ENCODE data around the gene RPL35.

The RPL35 gene

DNA sequence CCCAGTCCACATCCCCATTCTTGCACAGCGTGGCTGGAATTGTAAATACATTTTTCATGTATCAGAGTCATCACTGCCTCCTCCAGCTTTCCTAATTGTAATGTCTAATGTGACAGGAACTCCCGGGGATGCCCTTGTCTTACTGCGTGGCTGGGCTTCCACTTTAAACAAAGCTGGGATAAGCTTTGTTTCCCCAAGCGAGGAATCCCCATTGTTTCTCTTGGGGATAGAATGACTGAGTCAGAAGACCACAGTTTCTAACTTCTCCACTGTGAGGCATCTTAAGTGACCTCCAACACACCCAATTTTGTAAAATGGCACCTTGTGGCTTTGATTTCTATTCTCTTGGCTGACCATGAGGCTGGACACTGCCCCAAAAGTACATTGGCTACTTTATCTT is 22.6 kb upstream of the RPL35 start:
- H3K4me3 ChIP-seq (ENCODE audit: low read length) = no peak overlapping the region
- TF ChIP-seq, protein P1, sequence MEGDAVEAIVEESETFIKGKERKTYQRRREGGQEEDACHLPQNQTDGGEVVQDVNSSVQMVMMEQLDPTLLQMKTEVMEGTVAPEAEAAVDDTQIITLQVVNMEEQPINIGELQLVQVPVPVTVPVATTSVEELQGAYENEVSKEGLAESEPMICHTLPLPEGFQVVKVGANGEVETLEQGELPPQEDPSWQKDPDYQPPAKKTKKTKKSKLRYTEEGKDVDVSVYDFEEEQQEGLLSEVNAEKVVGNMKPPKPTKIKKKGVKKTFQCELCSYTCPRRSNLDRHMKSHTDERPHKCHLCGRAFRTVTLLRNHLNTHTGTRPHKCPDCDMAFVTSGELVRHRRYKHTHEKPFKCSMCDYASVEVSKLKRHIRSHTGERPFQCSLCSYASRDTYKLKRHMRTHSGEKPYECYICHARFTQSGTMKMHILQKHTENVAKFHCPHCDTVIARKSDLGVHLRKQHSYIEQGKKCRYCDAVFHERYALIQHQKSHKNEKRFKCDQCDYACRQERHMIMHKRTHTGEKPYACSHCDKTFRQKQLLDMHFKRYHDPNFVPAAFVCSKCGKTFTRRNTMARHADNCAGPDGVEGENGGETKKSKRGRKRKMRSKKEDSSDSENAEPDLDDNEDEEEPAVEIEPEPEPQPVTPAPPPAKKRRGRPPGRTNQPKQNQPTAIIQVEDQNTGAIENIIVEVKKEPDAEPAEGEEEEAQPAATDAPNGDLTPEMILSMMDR (conservative IDR thresholded peaks at IDR 0.05; ENCODE audit: low read depth, low read length) = no peak
- no peak for DNase-seq (ENCODE audit: low read depth)

DNA sequence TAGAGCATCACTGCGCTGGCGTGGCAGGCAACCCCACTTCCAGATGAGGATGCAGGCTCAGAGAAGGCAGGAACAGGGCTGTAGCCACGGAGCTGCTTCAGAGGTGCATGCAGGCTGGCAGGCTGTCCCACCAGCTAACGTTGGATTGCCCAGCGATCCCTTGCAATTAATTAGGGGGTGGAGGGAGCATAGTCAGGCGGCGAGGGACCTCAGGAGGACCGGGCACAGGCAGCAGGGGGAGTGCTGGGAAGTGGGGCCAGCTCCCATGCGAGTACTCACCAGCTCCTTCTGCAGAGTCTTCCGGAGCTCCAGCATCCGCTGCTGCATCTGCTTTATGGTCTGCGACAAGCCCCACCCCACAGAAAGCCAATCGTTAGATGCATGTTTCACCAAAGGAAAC is 20.5 kb upstream of the RPL35 start:
- TF ChIP-seq, protein P1 (conservative IDR thresholded peaks at IDR 0.05; ENCODE audit: low read depth, low read length) = no peak

DNA sequence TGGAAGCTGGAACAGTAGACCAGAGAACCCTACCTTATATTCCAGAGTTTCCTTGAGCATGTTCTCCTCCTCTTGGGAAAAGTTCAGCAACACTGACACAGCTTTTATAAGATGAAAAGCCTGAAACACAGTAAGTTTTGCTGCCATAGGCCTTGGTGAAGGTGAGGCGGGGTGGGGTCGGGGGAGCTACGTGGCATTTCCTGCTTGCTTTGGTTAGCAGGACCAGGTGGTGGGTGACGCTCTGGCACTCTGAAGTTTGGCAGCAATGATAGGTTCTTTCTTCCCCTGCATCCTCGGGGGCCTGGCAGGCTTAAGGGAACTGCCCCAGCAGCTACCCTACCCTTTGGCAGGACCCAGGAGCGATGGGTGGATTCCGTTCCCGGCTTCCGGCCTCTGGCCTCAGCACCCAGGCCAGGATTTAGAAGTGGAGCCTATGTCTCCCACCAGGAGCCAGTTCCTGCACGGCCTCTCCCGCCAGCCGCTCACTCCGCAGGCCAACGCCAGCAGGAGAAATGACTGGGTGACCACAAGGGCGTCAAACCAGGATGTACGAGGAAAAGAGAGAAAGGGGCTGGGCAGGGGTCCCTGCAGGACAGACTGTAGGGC is 19.5 kb upstream of the RPL35 start:
- no peak overlapping the region for H3K4me3 ChIP-seq (ENCODE audit: low read length)
- TF ChIP-seq, protein P1 (conservative IDR thresholded peaks at IDR 0.05; ENCODE audit: low read depth, low read length) = no peak
- DNase-seq (ENCODE audit: low read depth) = no peak

More for the DNA sequence above, 20.5 kb upstream of the RPL35 start:
- DNase-seq (ENCODE audit: low read depth) = no peak
- no peak overlapping the region for H3K4me3 ChIP-seq (ENCODE audit: low read length)

DNA sequence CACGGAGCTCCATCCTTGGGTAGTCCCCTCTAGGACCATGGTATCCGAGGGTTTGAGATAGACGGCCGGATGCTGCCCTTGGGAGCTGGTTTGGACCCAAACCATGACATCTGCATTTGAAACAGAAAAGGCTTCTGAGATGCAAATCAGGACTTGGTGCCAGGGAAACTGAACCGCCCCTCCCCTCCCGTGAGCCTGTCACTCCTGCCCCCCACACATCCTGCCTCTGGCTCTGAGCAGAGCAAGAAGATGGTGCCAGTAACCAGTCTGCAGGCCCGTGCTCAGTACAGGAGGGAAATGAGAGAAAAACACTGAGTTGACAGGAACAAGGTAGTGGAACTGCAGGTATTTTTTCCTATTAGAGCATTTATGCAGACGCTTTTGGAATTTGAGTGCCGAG is 18.7 kb upstream of the RPL35 start:
- TF ChIP-seq, protein P1 (conservative IDR thresholded peaks at IDR 0.05; ENCODE audit: low read depth, low read length) = no peak
- no peak overlapping the region for H3K4me3 ChIP-seq (ENCODE audit: low read length)
- no peak for DNase-seq (ENCODE audit: low read depth)

DNA sequence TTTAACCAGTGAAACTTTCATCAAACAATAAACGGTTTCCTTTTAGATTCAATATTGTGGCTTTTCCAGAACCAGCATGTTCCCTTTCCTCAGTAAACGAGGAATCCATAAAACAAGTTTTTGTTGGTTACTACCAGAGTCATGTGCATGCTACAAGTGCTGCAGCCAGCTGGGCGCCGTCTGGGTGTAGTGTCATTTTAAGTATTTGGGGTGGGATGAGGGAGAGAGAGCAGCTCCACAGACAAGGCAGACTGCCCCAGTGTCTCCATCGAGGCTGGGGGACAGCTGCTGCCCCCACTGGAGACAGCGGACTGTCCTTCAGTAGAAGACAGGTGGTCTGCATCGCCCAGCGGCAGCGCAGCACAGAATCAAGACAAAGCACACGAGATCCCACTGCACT is 17.5 kb upstream of the RPL35 start:
- TF ChIP-seq, protein P1 (conservative IDR thresholded peaks at IDR 0.05; ENCODE audit: low read depth, low read length) = no peak
- no peak for DNase-seq (ENCODE audit: low read depth)
- no peak overlapping the region for H3K4me3 ChIP-seq (ENCODE audit: low read length)

DNA sequence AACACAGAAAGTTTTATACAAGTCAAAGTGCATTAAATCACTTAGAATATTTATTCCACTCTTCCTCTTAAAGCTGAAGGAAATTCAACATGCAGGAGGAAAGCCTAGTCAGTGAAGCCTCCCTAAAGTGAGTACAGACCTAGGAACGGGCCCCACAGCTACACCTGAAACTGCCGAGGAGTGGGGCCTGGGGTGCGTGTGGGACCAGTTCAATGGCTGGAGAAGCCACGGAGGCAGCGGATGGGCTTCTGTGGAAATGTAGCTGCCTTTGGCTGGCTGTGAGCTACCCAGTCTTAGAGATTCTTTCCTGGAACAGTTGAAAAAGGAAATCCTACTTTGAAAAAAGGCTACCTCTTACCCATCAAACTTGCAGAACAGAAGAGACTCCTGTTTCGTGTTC is 16.8 kb upstream of the RPL35 start:
- no peak for DNase-seq (ENCODE audit: low read depth)
- TF ChIP-seq, protein P1 (conservative IDR thresholded peaks at IDR 0.05; ENCODE audit: low read depth, low read length) = no peak
- no peak overlapping the region for H3K4me3 ChIP-seq (ENCODE audit: low read length)

DNA sequence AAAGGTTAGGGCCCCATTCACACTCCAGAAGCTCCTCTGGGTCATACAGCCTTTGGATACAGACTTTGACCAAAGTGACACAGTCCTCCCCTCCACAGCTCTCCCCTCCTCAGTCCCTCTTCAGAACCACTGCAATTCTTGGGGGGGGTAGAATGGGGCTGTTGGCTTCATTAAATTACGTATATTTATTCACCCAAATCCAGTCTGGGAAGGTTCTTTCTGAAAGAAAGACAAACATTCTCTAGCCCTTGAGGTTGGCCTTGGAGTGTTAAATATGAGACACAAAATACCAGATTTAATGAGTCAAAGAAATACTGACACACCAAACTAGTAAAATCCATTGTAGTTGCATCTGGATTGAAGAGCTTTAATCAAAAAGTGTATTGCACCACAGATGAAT is 16.3 kb upstream of the RPL35 start:
- TF ChIP-seq, protein P1 (conservative IDR thresholded peaks at IDR 0.05; ENCODE audit: low read depth, low read length) = no peak
- no peak overlapping the region for H3K4me3 ChIP-seq (ENCODE audit: low read length)
- no peak for DNase-seq (ENCODE audit: low read depth)

All from retinal pigment epithelial cell (primary cell).